NCI-H460 (cell line): Measurements from ENCODE around the gene MFAP3L. TPM values are rescaled to one million over a fixed set of nuclear protein-coding genes. Genes with fewer than 3 reads are reported as not detected.
"Not testable (repeated sequence)": the region's sequence is repeated elsewhere in the genome, so short reads cannot be mapped to it uniquely, and the experiment has no call there.

Experiments
- DNase-seq: peaks from one replicate; pipeline ENCODE4 v3.0.0-alpha.2; 2016; ENCODE audit warnings: low read depth; ENCODE audit errors: extremely low read depth
- polyA plus RNA-seq: library from polyadenylated mRNA; depleted of rRNA; stranded (reverse); fragments of >200 nt; gene quantifications from 2 replicates; pipeline ENCODE4 v1.2.3, GENCODE V29; 2014; cell fraction: nucleus; rRNA removed
- total RNA-seq: library from RNA; depleted of rRNA; stranded (reverse); fragments of >200 nt; shearing (Covaris generic); gene quantifications from 2 replicates; pipeline ENCODE4 v1.2.3, GENCODE V29; 2014; rRNA removed

Gene MFAP3L
- 5.5 and 6.6 TPM in 2 replicates for total RNA-seq
- polyA plus RNA-seq, result 2.6 and 4.4 TPM in 2 replicates

DNA sequence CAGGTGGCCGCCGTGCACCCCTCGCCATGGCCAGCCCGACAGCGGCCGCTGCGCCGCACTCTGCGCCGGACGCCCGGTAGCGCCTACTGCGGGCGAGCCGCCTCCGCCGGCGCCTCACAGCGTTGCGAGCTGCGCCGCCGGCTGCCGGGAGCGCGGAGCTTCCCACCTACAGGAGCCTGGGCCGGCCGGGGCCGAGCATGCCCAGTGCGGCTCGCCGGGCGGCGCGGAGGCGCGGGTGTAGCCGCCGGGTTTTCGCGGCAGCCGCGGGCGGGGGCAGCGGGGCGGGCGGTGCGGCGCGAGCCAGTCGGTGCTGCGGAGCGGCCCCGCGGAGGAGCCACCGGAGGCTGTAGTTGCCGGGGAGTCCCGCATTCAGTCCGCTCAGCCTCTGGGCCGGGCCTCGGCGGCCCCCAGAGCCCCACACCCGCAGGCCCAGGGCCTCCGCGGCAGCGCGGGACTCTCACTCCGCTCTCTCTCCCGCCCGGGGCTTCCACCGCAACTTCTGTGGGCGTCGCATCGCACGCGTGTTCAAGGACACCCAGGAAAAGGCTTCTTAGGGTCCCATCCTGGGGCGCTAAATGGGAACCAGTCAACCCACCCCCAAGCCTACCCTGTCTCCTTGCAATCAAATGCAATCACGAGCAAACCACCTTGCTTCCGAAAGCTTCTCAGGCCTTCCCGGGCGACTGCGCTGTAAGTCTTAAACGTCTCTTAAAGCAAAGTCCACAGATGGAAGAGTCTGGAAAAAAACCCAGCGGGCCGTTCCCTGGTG, at the start of gene MFAP3L:
Gene MFAP3L (minus strand): TSS at position 143 of the 769 bp plus-strand sequence. CDS start 20,518 bp downstream, outside the sequence.
- peak; percentile 75 for DNase-seq

GRCh38 chr4:170071196-170071595, 45.0 kb upstream of the MFAP3L start:
- no peak for DNase-seq

DNA sequence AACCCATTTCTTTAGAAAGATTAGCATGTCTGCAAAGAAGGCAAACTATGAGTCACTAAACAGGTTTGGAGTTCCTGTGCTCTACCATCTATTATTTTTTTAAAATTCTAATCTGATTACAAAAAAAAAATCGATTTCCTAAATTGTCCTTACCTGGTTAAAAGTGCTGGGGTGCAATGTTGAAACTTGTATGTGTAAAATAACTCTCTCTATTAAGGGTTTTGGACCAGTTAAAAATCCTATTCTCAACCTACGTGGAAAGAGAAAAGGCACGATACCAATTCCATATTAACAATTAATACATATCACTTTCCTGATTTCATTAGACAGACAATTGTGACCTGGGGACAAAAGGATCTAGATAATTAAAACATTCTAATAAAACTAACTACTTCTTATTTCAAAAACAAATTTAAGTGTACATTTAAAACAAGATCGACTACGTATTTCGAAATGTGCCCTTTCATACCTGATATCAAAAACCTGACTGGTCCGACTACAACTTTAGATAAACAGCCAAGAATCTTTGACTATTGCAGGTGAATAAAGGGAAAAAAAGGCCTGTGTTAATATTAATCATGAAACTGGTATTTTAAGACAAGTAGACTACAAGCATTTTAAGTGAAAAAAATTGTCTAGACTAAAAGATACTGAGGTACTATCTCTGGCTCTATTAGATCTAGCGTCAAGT, 42.4 kb upstream of the MFAP3L start:
- no peak for DNase-seq

DNA sequence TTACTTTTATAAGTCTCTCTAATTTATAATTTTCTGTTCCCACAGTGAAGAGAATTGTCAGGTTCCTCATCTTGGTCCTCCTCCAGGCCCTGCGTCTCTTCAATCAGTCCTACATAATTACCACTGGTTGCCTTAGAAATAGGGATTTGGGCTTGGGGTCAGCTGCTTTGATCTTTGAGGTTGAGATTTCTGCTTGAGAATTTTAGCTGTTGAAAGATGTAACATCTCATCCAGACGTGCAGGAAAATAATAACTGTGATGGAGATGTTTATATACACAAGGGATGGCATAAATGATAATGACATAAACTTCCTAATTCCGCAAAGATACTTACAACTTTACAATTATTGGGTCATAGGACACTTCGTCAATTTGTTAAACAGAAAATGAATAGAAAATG, 33.2 kb upstream of the MFAP3L start:
- DNase-seq, result no peak

DNA sequence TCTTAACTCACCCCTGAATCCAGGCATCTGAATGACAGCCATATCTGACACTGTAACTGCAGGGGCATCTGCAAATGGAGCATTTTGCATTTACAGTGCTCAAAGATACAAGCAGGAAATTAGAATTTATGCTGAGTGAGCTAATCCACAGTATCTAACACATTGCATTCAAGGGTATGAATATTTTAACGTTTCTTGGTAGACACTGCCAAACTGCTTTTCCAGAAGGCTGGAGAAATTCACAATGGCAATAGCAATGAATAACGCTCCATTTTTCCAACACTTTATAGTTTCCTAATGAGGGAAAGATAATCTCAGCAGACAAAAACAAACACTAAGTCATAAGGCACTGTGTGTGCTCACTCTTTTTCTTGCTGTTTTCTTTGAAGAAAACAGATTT, 32.6 kb upstream of the MFAP3L start:
- DNase-seq, result no peak

DNA sequence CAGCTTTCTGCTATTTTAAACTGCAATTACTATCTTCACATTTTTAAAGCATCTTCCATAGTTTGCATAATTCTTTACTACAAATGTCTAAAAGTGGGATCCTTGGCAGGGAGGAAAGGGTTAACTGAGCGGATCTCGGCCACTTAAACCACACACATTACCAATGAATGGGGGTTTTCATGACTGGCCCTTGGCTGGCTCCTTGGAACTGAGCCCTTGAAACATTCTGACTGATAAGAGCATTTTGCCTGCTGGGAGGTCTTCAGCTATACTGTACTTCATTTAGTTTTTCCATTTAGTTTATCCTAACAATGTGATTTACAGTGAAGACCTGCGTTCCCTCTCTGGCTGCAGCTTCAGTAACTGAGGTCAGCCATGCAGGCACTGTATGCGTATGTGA, 31.7 kb upstream of the MFAP3L start:
- no peak for DNase-seq

DNA sequence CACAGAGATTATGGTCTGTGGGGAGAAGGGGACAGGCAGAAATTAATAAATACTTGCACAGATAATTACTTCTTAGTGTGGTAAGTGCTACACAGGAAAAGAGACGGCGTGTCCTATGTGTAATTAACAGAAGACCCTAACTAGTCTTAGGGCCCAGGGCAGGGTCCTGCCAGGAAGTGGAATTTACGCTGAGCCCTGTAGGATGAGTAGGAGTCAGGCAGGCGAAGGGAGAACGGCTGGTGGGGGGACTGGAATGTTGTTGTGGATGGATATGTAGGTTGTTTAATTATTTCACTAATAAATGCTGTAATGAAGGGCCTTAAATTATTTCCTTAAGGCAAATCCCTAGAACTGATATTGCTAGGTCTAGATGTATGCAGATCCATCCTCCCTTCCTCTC, 26.7 kb upstream of the MFAP3L start:
- no peak for DNase-seq

GRCh38 chr4:170051402-170051801, 25.2 kb upstream of the MFAP3L start:
- DNase-seq, result no peak

- no peak for DNase-seq
Observed at GRCh38 chr4:170049766-170050165, 23.6 kb upstream of the MFAP3L start.

DNA sequence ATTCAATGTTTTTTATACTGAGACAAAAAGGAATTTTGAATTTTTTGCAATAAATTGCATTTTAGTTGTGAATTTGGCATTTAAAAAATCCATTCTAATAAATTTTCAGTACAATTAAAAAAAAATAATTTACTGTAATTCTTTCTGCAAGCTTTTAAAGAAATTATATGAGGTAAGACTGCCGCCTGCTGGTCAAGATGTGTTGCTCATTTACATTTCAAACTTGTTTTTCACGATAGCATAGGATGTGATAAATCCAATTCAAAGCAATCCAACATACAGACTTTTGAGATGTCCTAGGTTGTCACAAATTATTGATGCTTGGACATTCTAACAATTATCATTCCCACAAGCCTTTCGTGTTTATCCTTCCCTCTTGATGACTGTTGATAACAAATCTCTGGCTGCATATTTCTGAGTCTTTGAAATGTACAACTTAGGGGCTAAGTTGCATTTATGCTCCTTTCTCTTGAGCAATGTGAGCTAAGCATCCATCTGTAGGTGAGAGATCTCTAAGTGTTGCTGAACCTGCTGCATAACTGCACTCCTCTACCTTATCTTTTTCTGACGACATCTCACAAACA, 21.7 kb upstream of the MFAP3L start:
- DNase-seq, result peak; percentile 49

DNA sequence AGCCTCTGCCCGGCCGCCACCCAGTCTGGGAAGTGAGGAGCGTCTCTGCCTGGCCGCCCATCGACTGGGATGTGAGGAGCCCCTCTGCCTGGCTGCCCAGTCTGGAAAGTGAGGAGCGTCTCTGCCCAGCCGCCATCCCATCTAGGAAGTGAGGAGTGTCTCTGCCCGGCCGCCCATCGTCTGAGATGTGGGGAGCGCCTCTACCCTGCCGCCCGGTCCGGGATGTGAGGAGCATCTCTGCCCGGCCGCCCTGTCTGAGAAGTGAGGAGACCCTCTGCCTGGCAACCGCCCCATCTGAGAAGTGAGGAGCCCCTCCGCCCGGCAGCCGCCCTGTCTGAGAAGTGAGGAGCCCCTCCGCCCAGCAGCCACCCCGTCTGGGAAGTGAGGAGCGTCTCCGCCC, 20.0 kb upstream of the MFAP3L start:
- not testable (repeated sequence) for DNase-seq

DNA sequence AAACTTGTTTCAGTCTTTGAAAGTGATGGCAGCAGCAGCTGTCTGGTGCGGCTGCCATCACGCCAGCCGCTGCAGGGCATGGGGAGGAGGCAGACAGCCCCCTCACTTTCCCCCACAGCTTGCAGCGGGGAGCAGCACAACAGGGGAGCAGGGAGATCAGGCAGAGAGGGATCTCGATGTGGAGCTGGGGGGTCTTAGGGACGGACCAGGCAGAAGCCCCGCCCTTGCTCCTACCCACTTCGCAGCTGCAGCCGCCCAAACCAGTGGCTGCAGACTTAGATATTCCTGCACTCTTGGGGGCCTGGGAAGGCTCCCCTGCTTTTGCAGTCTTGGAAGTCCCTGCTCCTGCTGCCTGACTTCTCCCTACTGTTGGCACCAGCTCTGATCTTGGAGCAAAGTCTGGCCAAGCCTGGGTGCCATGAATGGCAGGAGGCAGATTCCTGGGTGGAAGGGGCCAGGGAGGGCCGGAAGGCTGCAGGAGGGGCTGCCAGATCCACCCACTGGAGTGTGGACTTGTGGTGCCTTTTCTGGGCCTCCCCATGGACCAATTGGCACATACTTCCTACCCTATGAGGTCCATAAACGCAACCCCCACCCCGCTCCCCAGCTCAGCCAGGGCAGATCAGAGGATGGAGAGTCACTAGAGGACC, 14.0 kb upstream of the MFAP3L start:
- no peak for DNase-seq

GRCh38 chr4:170038769-170039168, 12.6 kb upstream of the MFAP3L start:
- DNase-seq, result no peak

DNA sequence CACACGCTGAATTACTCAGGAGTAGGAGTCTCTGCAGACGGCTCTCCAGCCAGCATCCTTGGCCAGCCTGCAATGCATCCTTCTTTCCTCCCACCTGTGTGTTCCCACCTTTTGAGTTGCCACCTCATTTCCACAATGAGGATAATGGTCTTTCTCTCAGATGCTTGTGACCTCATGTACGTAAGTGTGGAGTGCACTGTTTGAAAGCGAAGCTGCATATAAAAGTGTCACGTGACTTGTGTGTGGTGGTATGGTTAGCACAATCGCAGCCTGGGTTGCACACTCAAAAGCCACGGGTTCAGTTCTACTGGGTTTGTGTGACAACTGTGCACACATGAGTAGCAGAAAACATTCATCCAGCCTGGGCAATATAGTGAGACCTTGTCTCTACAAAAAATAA, 12.0 kb upstream of the MFAP3L start:
- DNase-seq, result no peak

DNA sequence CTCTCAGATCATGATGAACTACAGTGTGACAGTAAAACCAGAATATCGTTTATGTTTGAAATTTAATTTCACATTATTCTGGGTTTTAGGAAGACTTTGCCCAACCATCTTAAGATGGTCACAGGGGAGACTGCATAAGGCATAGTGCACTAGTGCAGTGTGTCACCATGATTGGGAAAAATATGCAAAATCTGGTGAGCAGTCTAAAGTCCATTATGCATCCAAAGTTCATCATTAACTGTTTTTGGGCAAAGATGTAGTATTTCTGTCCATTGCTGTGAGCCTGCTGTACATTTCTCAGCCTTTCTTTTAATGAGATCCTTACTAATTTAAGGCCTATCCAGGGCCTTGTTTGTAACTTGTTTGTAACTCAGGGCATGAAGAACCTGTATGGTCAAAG, 11.3 kb upstream of the MFAP3L start:
- DNase-seq, result no peak

DNA sequence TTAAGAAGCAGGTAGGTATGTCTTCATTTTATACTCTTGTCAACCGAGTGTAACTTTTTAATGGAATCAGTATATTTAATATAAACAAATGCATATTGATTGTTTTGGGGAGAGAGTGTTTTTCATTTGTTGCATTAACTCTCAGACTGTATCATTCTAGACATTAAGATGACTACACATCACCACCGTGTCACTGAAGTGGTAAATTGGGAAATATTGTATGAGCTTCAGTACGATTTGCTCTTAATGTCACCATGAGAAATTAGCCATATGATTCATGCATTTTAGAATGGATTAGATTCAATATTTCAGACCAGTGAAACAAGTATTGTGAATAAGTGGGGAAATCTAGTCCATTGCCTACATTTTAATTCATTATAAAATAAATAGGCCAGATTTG, 9.7 kb upstream of the MFAP3L start:
- no peak for DNase-seq

GRCh38 chr4:170035231-170035630, 9.0 kb upstream of the MFAP3L start:
- DNase-seq, result no peak

DNA sequence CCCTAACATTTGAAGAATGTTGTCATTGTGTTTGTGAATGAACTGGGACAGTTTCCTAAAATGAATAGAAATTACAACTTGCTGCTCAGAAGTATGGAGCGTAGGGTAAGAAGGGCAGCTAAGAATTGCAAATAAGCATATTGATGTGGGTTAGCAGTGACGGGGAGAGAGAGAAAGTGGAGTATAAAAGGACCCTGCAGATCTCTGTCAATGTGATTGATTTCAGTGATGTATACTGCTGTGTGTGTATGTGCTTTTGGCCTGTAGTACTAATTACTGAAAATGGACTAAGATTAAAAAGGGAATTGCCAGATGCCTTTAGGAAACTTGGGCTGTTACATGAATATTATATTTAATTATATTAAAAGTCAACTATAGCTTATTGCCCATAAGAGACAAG, 7.8 kb upstream of the MFAP3L start:
- no peak for DNase-seq

DNA sequence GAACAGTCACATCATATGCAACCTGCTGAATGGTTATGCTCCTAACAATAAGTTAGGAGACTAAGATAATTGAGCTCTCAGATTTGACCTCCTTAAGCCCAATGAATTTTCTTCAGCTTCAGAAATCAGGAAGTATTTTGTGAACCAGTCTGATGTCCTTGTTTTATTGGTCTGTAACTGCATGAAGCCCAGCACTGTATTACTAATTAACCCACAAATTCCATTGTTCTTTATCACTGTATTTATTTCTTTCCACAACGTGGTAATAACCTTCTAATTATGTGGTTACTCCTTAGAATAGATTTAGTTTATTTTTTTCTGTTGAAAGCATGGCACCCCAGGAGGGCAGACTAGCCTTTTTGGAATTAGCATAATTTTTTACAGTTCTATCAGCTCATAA, 3.9 kb upstream of the MFAP3L start:
- DNase-seq, result no peak

DNA sequence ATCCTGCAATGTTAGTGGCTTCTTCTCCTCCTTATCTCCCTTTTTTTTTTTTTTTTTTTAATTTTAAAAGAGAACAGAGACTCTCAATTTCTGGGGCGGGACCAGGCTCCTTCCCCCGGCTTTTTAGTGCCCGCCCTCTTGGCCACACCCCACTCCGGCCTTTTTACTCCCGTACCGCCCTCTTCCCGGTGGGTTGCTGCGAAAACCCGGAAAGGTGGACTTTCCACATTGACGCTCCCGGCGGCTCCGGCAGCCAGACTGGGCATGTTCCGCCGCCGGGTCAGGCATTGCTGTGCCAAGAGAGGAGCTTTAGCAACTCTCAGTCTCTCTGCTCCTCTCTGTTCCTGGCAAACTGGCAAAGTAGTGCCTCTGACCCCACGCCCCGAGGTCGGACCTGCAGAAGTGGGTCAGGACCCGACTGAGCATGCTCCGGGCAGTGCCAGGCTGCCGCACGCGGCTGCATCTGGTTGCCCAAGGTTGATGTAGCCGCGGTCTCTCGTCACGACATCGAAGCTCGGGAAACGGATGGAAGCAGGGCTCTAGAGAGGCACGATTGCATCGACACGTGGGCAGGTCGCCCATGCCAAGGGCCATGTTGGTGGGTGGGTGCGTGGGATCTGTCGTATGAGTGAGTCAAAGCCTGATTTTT, 1.1 kb upstream of the MFAP3L start:
- peak; percentile 85 for DNase-seq
